HG03439 (cell line): ENCODE results near the gene BICD1.

Experiments used
- ATAC-seq: cut with Tn5 transposase; IDR thresholded peaks from one replicate; pipeline ENCODE4 v1.9.1; 2021; ENCODE audit warnings: mild to moderate bottlenecking, moderate library complexity; ENCODE audit not compliant: unreplicated experiment

The BICD1 gene

GRCh38 chr12:32102234-32102633 lies 4.4 kb upstream of the BICD1 start:
- no peak for ATAC-seq

GRCh38 chr12:32104572-32105355 lies 1.9 kb upstream of the BICD1 start:
- ATAC-seq = no peak

GRCh38 chr12:32105986-32106516 lies 596 bp upstream of the BICD1 start:
- ATAC-seq = no peak

- ATAC-seq = peak; percentile 9
Observed at GRCh38 chr12:32107359-32108267, 966 bp downstream of the BICD1 start.

GRCh38 chr12:32108787-32109186 lies 2.1 kb downstream of the BICD1 start:
- ATAC-seq = no peak

- no peak for ATAC-seq
Observed at GRCh38 chr12:32110417-32110816, 3.8 kb downstream of the BICD1 start.

GRCh38 chr12:32110942-32111341 lies 4.3 kb downstream of the BICD1 start:
- no peak for ATAC-seq

GRCh38 chr12:32115404-32116104 lies 8.9 kb downstream of the BICD1 start:
- no peak for ATAC-seq

- no peak for ATAC-seq
Observed at GRCh38 chr12:32116897-32117296, 10.2 kb downstream of the BICD1 start.

GRCh38 chr12:32117316-32117715 lies 10.7 kb downstream of the BICD1 start:
- no peak for ATAC-seq

GRCh38 chr12:32118806-32119205 lies 12.2 kb downstream of the BICD1 start:
- no peak for ATAC-seq

- no peak for ATAC-seq
Observed at GRCh38 chr12:32120419-32120818, 13.8 kb downstream of the BICD1 start.

GRCh38 chr12:32124637-32125036 lies 18.0 kb downstream of the BICD1 start:
- no peak for ATAC-seq

- ATAC-seq = no peak
Observed at GRCh38 chr12:32125455-32126084, 18.9 kb downstream of the BICD1 start.

GRCh38 chr12:32126720-32127119 lies 20.1 kb downstream of the BICD1 start:
- ATAC-seq = no peak

GRCh38 chr12:32131666-32132065 lies 25.0 kb downstream of the BICD1 start:
- ATAC-seq = no peak

- peak; percentile 69 for ATAC-seq
Observed at GRCh38 chr12:32134101-32134888, 27.6 kb downstream of the BICD1 start.

- ATAC-seq = no peak
Observed at GRCh38 chr12:32135967-32136366, 29.3 kb downstream of the BICD1 start.

GRCh38 chr12:32136404-32136803 lies 29.8 kb downstream of the BICD1 start:
- no peak for ATAC-seq

- ATAC-seq = peak; percentile 90
Observed at GRCh38 chr12:32139064-32139421, 32.4 kb downstream of the BICD1 start.
